H1 (cell line): Measurements from ENCODE around the gene KSR2. TPM values are rescaled to one million over a fixed set of nuclear protein-coding genes. Genes with fewer than 3 reads are reported as not detected.

ENCODE experiments used
- CTCF ChIA-PET: fragments of 300-600 bp; sonication (Branson Sonifier 250); formaldehyde crosslinking; loops from one replicate; lab custom pipeline; 2021; ENCODE audit not compliant: partially characterized antibody; lab: Charles Lee
- POLR2A ChIA-PET: fragments of 300-600 bp; sonication (Branson Sonifier 250); formaldehyde crosslinking; loops from one replicate; lab custom pipeline; 2021; ENCODE audit warnings: inconsistent platforms; ENCODE audit not compliant: partially characterized antibody; lab: Charles Lee
- DNase-seq, 2 experiments: peaks; one replicate each; pipeline versions ENCODE4 v3.0.0 to v3.0.0-alpha.2; 2010 to 2022; ENCODE audit warnings: low spot score in 2 of 2, low read depth in 1 of 2, mixed read lengths in 1 of 2
- FAIRE-seq: peaks from 2 replicates; lab custom pipeline; 2011; peaks lifted over from hg19 to GRCh38; lab: Jason Lieb, UNC
- H2AFZ ChIP-seq: 2 replicates; pipeline ENCODE4 v1.8.1; 2012; ENCODE audit warnings: low read length, inconsistent platforms
- H2AK5ac ChIP-seq: 2 replicates; pipeline ENCODE4 v1.6.1; 2013; ENCODE audit warnings: low read depth, low read length
- H2BK120ac ChIP-seq: replicated peaks from 2 replicates; pipeline ENCODE3; 2013; ENCODE audit warnings: low read depth, low read length, inconsistent platforms
- H2BK12ac ChIP-seq: 2 replicates; pipeline ENCODE4 v1.6.1; 2013; ENCODE audit warnings: low read depth, low read length
- H2BK15ac ChIP-seq: 2 replicates; pipeline ENCODE4 v1.6.1; 2013; ENCODE audit warnings: low read length
- H2BK20ac ChIP-seq: 2 replicates; pipeline ENCODE4 v1.6.1; 2013; ENCODE audit warnings: low read length
- H2BK5ac ChIP-seq: 2 replicates; pipeline ENCODE4 v1.6.1; 2013; ENCODE audit warnings: low read depth, low read length
- H3K14ac ChIP-seq: 2 replicates; pipeline ENCODE4 v1.6.1; 2013; ENCODE audit warnings: inconsistent platforms; ENCODE audit not compliant: insufficient read length
- H3K18ac ChIP-seq: 2 replicates; pipeline ENCODE4 v1.6.1; 2013; ENCODE audit warnings: low read length; ENCODE audit errors: extremely low read depth
- H3K23ac ChIP-seq: 2 replicates; pipeline ENCODE4 v1.6.1; 2013; ENCODE audit warnings: inconsistent platforms; ENCODE audit not compliant: insufficient read length
- H3K23me2 ChIP-seq: 2 replicates; pipeline ENCODE4 v1.6.1; 2013; ENCODE audit warnings: low read depth, low read length
- H3K27ac ChIP-seq: 2 replicates; pipeline ENCODE4 v1.6.1; 2011; ENCODE audit warnings: low read depth, low read length, inconsistent platforms
- H3K27me3 ChIP-seq, 4 experiments: replicated peaks in 1 of 4; 1 replicate in 1 of 4; 2 replicates in 3 of 4; pipeline versions ENCODE4 v1.6.1 to v1.8.1; 2011 to 2013; ENCODE audit warnings: low read length in 3 of 4, mild to moderate bottlenecking in 3 of 4, inconsistent platforms in 2 of 4, mixed read lengths in 2 of 4, moderate library complexity in 1 of 4; ENCODE audit not compliant: control insufficient read depth in 3 of 4, insufficient read depth in 3 of 4; ENCODE audit errors: extremely low read depth in 1 of 4
- H3K36me3 ChIP-seq, 4 experiments: 2 replicates each; pipeline versions ENCODE4 v1.6.1 to v1.8.1; 2011 to 2013; ENCODE audit warnings: mild to moderate bottlenecking in 4 of 4, low read length in 3 of 4, moderate library complexity in 2 of 4, control low read depth in 1 of 4, inconsistent platforms in 1 of 4; ENCODE audit not compliant: insufficient read depth in 4 of 4, control insufficient read depth in 2 of 4
- H3K4ac ChIP-seq: replicated peaks from 2 replicates; pipeline ENCODE3; 2013; ENCODE audit warnings: low read length, low read depth, mixed read lengths, inconsistent platforms; ENCODE audit not compliant: insufficient read length
- H3K4me1 ChIP-seq, 4 experiments: replicated peaks in 1 of 4; 1 replicate in 1 of 4; 2 replicates in 3 of 4; pipeline versions ENCODE4 v1.6.1 to v1.8.1; 2011 to 2013; ENCODE audit warnings: low read length in 3 of 4, inconsistent platforms in 2 of 4, mixed read lengths in 1 of 4; ENCODE audit not compliant: insufficient read depth in 4 of 4, control insufficient read depth in 3 of 4
- H3K4me2 ChIP-seq, 2 experiments: 2 replicates each; pipeline versions ENCODE4 v1.6.1 to v1.8.1; 2011 to 2013; ENCODE audit warnings: low read depth in 2 of 2, low read length in 2 of 2, control low read depth in 1 of 2, inconsistent platforms in 1 of 2, mild to moderate bottlenecking in 1 of 2; ENCODE audit not compliant: insufficient read depth in 1 of 2
- H3K4me3 ChIP-seq, 4 experiments: fragments of 200-600, 300-600 bp in 1 of 4; sonication (generic), shearing (Covaris generic), sonication (Bioruptor Twin) in 1 of 4; 2 replicates each; pipeline versions ENCODE4 v1.5.1 to v1.8.1; 2011 to 2016; ENCODE audit warnings: low read length in 4 of 4, low read depth in 3 of 4, control low read depth in 2 of 4, inconsistent platforms in 2 of 4, mild to moderate bottlenecking in 2 of 4, mixed read lengths in 1 of 4, moderate library complexity in 1 of 4; ENCODE audit not compliant: insufficient read depth in 2 of 4; ENCODE audit errors: extremely low read depth in 1 of 4
- H3K56ac ChIP-seq: replicated peaks from 2 replicates; pipeline ENCODE3; 2013; ENCODE audit warnings: low read depth, mild to moderate bottlenecking, mixed read lengths, low read length, inconsistent platforms; ENCODE audit not compliant: insufficient read length
- H3K79me1 ChIP-seq: 2 replicates; pipeline ENCODE4 v1.6.1; 2013; ENCODE audit warnings: low read depth, low read length, control low read depth
- H3K79me2 ChIP-seq, 2 experiments: 2 replicates each; pipeline versions ENCODE4 v1.6.1 to v1.8.1; 2012 to 2013; ENCODE audit warnings: low read length in 2 of 2, mild to moderate bottlenecking in 2 of 2, inconsistent platforms in 1 of 2; ENCODE audit not compliant: insufficient read depth in 2 of 2, control insufficient read depth in 1 of 2
- H3K9ac ChIP-seq, 4 experiments: replicated peaks in 1 of 4; 1 replicate in 1 of 4; 2 replicates in 3 of 4; pipeline versions ENCODE4 v1.6.1 to v1.8.1; 2011 to 2013; ENCODE audit warnings: low read depth in 3 of 4, low read length in 3 of 4, control low read depth in 2 of 4, mild to moderate bottlenecking in 2 of 4, moderate library complexity in 2 of 4, inconsistent platforms in 1 of 4; ENCODE audit errors: extremely low read depth in 1 of 4
- H3K9me3 ChIP-seq, 2 experiments: 2 replicates each; pipeline versions ENCODE4 v1.6.1 to v1.8.1; 2012 to 2013; ENCODE audit warnings: mild to moderate bottlenecking in 2 of 2, moderate library complexity in 2 of 2, control low read depth in 1 of 2, inconsistent platforms in 1 of 2, low read depth in 1 of 2, low read length in 1 of 2, mixed read lengths in 1 of 2; ENCODE audit not compliant: insufficient read depth in 2 of 2
- H4K20me1 ChIP-seq, 2 experiments: replicated peaks in 1 of 2; 2 replicates each; pipeline versions ENCODE3 to v1.8.1; 2011 to 2013; ENCODE audit warnings: inconsistent platforms in 2 of 2, low read length in 2 of 2, mild to moderate bottlenecking in 1 of 2; ENCODE audit not compliant: insufficient read depth in 2 of 2, control insufficient read depth in 1 of 2
- H4K5ac ChIP-seq: 2 replicates; pipeline ENCODE4 v1.6.1; 2013; ENCODE audit warnings: low read length, low read depth, mixed read lengths, inconsistent platforms; ENCODE audit not compliant: insufficient read length
- H4K8ac ChIP-seq: 2 replicates; pipeline ENCODE4 v1.8.0; 2013; ENCODE audit warnings: mild to moderate bottlenecking, moderate library complexity, low read length, inconsistent platforms; ENCODE audit not compliant: insufficient read depth; ENCODE audit errors: extremely low read depth
- H4K91ac ChIP-seq: replicated peaks from 2 replicates; pipeline ENCODE3; 2013; ENCODE audit warnings: low read length, mixed read lengths, inconsistent platforms; ENCODE audit not compliant: insufficient read length
- ASH2L ChIP-seq: fragments of 200-600, 300-600 bp; sonication (generic); IDR thresholded peaks from one replicate; pipeline ENCODE4 v1.7.1; 2017; ENCODE audit warnings: low read length
- GABPA ChIP-seq: IDR thresholded peaks from 2 replicates; pipeline ENCODE4 v1.6.1; 2011; ENCODE audit warnings: mild to moderate bottlenecking, low read length, moderate library complexity, borderline replicate concordance; ENCODE audit not compliant: insufficient read depth
- HDAC6 ChIP-seq: IDR thresholded peaks from one replicate; pipeline ENCODE4 v1.7.1; 2012; ENCODE audit warnings: low read depth, mild to moderate bottlenecking, inconsistent platforms, low read length, moderate library complexity
- NRF1 ChIP-seq: IDR thresholded peaks from 2 replicates; pipeline ENCODE4 v1.6.1; 2011; ENCODE audit warnings: mild to moderate bottlenecking, low read depth, low read length, improper control_type of control experiment
- POLR2A ChIP-seq, 2 experiments: IDR thresholded peaks; 1 replicate in 1 of 2; 2 replicates in 1 of 2; pipeline ENCODE4 v1.6.1; 2011; ENCODE audit warnings: low read depth in 2 of 2, low read length in 2 of 2, mild to moderate bottlenecking in 2 of 2; ENCODE audit errors: control extremely low read depth in 1 of 2
- RAD21 ChIP-seq, 2 experiments: IDR thresholded peaks in 1 of 2; conservative IDR thresholded peaks in 1 of 2; 2 replicates each; pipeline ENCODE4 v1.6.1; 2011; ENCODE audit warnings: low read depth in 2 of 2, low read length in 2 of 2, improper control_type of control experiment in 1 of 2, inconsistent platforms in 1 of 2, mild to moderate bottlenecking in 1 of 2, moderate library complexity in 1 of 2
- RFX5 ChIP-seq: IDR thresholded peaks from 2 replicates; pipeline ENCODE4 v1.6.1; 2011; ENCODE audit warnings: low read depth, low read length, improper control_type of control experiment, borderline replicate concordance
- SAP30 ChIP-seq: fragments of 300-600 bp; sonication (generic); IDR thresholded peaks from 2 replicates; pipeline ENCODE4 v1.7.1; 2012; ENCODE audit warnings: low read length, moderate library complexity, mild to moderate bottlenecking, inconsistent platforms; ENCODE audit not compliant: insufficient read depth, insufficient replicate concordance
- TBP ChIP-seq: IDR thresholded peaks from 2 replicates; pipeline ENCODE4 v1.6.1; 2011; ENCODE audit warnings: low read depth, low read length, improper control_type of control experiment
- TEAD4 ChIP-seq: IDR thresholded peaks from 2 replicates; pipeline ENCODE4 v1.6.1; 2012; ENCODE audit warnings: low read depth, low read length, inconsistent platforms, mixed read lengths
- ZNF274 ChIP-seq: IDR thresholded peaks from 2 replicates; pipeline ENCODE4 v1.7.0; 2012; ENCODE audit warnings: low read length, borderline replicate concordance; ENCODE audit errors: extremely low read depth
- WGBS, 2 experiments: shearing (Covaris generic) in 1 of 2; methylation state at CpG; one replicate each; pipeline versions ENCODE4 v1.1.6 to v1.1.7; 2013 to 2015; ENCODE audit warnings: low lambda C conversion rate in 2 of 2, mixed read lengths in 2 of 2, inconsistent platforms in 1 of 2, low coverage in 1 of 2, missing lambda C conversion rate in 1 of 2; ENCODE audit not compliant: insufficient replicate concordance in 2 of 2, insufficient coverage in 1 of 2, insufficient read length in 1 of 2; ENCODE audit errors: extremely low coverage in 1 of 2, missing lambda C conversion rate in 1 of 2; 5-methylcytosine and 5-hydroxymethylcytosine counted together
- polyA plus RNA-seq, 7 experiments: library from polyadenylated mRNA; depleted of rRNA in 3 of 7; stranded (reverse) in 5 of 7; unstranded in 2 of 7; fragments of >200 nt in 5 of 7; fragments of 200-250 nt in 2 of 7; gene quantifications; 1 replicate in 5 of 7; 2 replicates in 1 of 7; 4 replicates in 1 of 7; pipeline versions ENCODE4 v1.2.1 to v1.2.3, GENCODE V29; 2011 to 2013; ENCODE audit warnings: missing spikeins in 2 of 7, mixed read lengths in 2 of 7
- total RNA-seq: library from RNA; stranded (reverse); fragmentation: NEBNext Ultra II Directional; extraction: Animal tissue kit (Norgen Biotek cat#: 25700); gene quantifications from 2 replicates; pipeline ENCODE4 v1.2.1, GENCODE V29; 2021
- TF ChIP-seq, protein P1 (sequence below): IDR thresholded peaks from 2 replicates; pipeline ENCODE4 v1.6.1; 2012; ENCODE audit warnings: low read length, inconsistent platforms

Gene KSR2
- total and polyA plus RNA-seq, 2 of the 8 experiments (the other 6 are each of a cell fraction or from before 2014, with no cell fraction given) = 0.74 to 2.2 TPM

- no peak overlapping the region for H2BK20ac ChIP-seq
- no peaks in the 10 kb centered on the region for H3K9me3 ChIP-seq
- no peaks in the 10 kb centered on the region for H4K20me1 ChIP-seq
- H3K18ac ChIP-seq = no peak overlapping the region
- H3K23ac ChIP-seq = no peak overlapping the region
- CTCF ChIA-PET = interaction anchor here (0.6 to 2.0 kb wide), 14 partner anchors 9 to 144 kb away, joined by 3 to 10 read pairs (median 4); partner anchors contain the start of gene RFC5
- H4K91ac ChIP-seq = no peak overlapping the region
- no peak overlapping the region for H2BK12ac ChIP-seq
- H2BK120ac ChIP-seq = no peak overlapping the region
- no peak overlapping the region for H2BK15ac ChIP-seq
- no peak overlapping the region for H2BK5ac ChIP-seq
- no peak overlapping the region for H3K4me3 ChIP-seq
- WGBS, 2 experiments = 100% methylated on average over 2 of the region's 2 CpGs; no CpG with 5 or more reads in 1 of the 2 experiments
- POLR2A ChIA-PET = no interaction called here
- no peak overlapping the region for H2AK5ac ChIP-seq
- no peak for TF ChIP-seq SAP30
- TF ChIP-seq RFX5 = no peak
- TF ChIP-seq TBP = no peak
- TF ChIP-seq HDAC6 = no peak
- no peak for TF ChIP-seq RAD21 (IDR thresholded peaks at IDR 0.05 in 1 of 2, conservative IDR thresholded peaks at IDR 0.05 in 1 of 2; ENCODE audit: low read depth in 2 of 2, low read length in 2 of 2)
- no peak for TF ChIP-seq TEAD4
- no peak for TF ChIP-seq ZNF274
- no peak for TF ChIP-seq POLR2A (IDR thresholded peaks at IDR 0.05; ENCODE audit: control extremely low read depth in 1 of 2, low read depth in 2 of 2, low read length in 2 of 2)
- TF ChIP-seq ASH2L = no peak
- TF ChIP-seq, protein P1, sequence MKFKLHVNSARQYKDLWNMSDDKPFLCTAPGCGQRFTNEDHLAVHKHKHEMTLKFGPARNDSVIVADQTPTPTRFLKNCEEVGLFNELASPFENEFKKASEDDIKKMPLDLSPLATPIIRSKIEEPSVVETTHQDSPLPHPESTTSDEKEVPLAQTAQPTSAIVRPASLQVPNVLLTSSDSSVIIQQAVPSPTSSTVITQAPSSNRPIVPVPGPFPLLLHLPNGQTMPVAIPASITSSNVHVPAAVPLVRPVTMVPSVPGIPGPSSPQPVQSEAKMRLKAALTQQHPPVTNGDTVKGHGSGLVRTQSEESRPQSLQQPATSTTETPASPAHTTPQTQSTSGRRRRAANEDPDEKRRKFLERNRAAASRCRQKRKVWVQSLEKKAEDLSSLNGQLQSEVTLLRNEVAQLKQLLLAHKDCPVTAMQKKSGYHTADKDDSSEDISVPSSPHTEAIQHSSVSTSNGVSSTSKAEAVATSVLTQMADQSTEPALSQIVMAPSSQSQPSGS = no peak
- no peak for TF ChIP-seq GABPA
- no peak for TF ChIP-seq NRF1
- no peak overlapping the region for H3K56ac ChIP-seq
- FAIRE-seq (no peak), DNase-seq (no peak)
- no peaks in the 10 kb centered on the region for H3K4me1 ChIP-seq
- H3K79me2 ChIP-seq = no peaks in the 10 kb centered on the region
- H3K27ac ChIP-seq = no peak overlapping the region
- H4K5ac ChIP-seq = no peak overlapping the region
- H3K36me3 ChIP-seq = no peaks in the 10 kb centered on the region
- H3K4ac ChIP-seq = no peak overlapping the region
- no peak overlapping the region for H3K9ac ChIP-seq
- H2AFZ ChIP-seq = no peak overlapping the region
- H3K23me2 ChIP-seq = no peaks in the 10 kb centered on the region
- H3K14ac ChIP-seq = no peak overlapping the region
- no peaks in the 10 kb centered on the region for H3K79me1 ChIP-seq
- H3K27me3 ChIP-seq = no peaks in the 10 kb centered on the region
- H4K8ac ChIP-seq = no peak overlapping the region
- H3K4me2 ChIP-seq = no peak overlapping the region
Measured at GRCh38 chr12:117890644-117891043, 78.1 kb downstream of the KSR2 start.
